Mesodermal cell (in vitro differentiated cells): ENCODE results near the gene ROGDI. TPM values are rescaled to one million over a fixed set of nuclear protein-coding genes. Genes with fewer than 3 reads are reported as not detected.

Experiments used
- H3K27ac ChIP-seq: 2 replicates; pipeline ENCODE4 v1.7.0; 2013; ENCODE audit warnings: mild to moderate bottlenecking, low read depth, low read length, moderate library complexity; ENCODE audit not compliant: severe bottlenecking
- H3K36me3 ChIP-seq: 2 replicates; pipeline ENCODE4 v1.7.1; 2013; ENCODE audit warnings: mild to moderate bottlenecking, low read length, moderate library complexity; ENCODE audit not compliant: control insufficient read depth, insufficient read depth
- H3K4me1 ChIP-seq: one replicate; pipeline ENCODE4 v1.7.1; 2013; ENCODE audit warnings: mild to moderate bottlenecking, low read length; ENCODE audit not compliant: insufficient read depth, control insufficient read depth, poor library complexity, severe bottlenecking
- H3K4me3 ChIP-seq: 2 replicates; pipeline ENCODE4 v1.7.0; 2013; ENCODE audit warnings: low read length, control low read depth, mild to moderate bottlenecking; ENCODE audit not compliant: insufficient read depth, poor library complexity, severe bottlenecking; ENCODE audit errors: extremely low read depth
- H3K9me3 ChIP-seq: 2 replicates; pipeline ENCODE4 v1.7.1; 2013; ENCODE audit warnings: mild to moderate bottlenecking, low read length, moderate library complexity; ENCODE audit not compliant: control insufficient read depth
- WGBS, 2 experiments: methylation state at CpG; one replicate each; pipeline ENCODE4 v1.1.5; 2013; ENCODE audit warnings: missing lambda C conversion rate in 2 of 2; ENCODE audit not compliant: insufficient coverage in 2 of 2; 5-methylcytosine and 5-hydroxymethylcytosine counted together
- polyA plus RNA-seq, 2 experiments: library from polyadenylated mRNA; stranded (reverse); fragments of 50-300 nt; gene quantifications; one replicate each; pipeline ENCODE4 v1.2.3, GENCODE V29; 2013

ROGDI gene
- 21.3 TPM for polyA plus RNA-seq (2013, experiment 1 of 2)
- 19.6 TPM for polyA plus RNA-seq (2013, experiment 2 of 2)

- Histone ChIP-seq H3K36me3 (peaks cover 35% of the 10 kb centered on the region), H3K27ac (peak within 1 kb of the TSS; percentile 81), H3K4me1 (peaks cover 23% of the 10 kb centered on the region), H3K4me3 (peak within 1 kb of the TSS; percentile 68), H3K9me3 (no peaks in the 10 kb centered on the region)
- WGBS, 2 experiments = 0% methylated on average over 36 to 62 of the region's 70 CpGs
These were observed at the start of gene ROGDI for GRCh38 chr16:4801962-4802658. ROGDI (minus strand) TSS chr16:4802633; CDS start chr16:4802571, 62 bp downstream.

GRCh38 chr16:4850211-4850610 is 47.8 kb upstream of the ROGDI start:
- H3K4me1 ChIP-seq = peaks cover 19% of the 10 kb centered on the region
- 40 to 82% methylated on average over 1 to 2 of the region's 3 CpGs for WGBS, 2 experiments
- no peak overlapping the region for H3K4me3 ChIP-seq
- peaks cover 27% of the 10 kb centered on the region for H3K36me3 ChIP-seq
- H3K9me3 ChIP-seq = no peaks in the 10 kb centered on the region
- H3K27ac ChIP-seq = no peak overlapping the region

- 1% methylated on average over 72 to 83 of the region's 83 CpGs for WGBS, 2 experiments
- Histone ChIP-seq H3K9me3 (no peaks in the 10 kb centered on the region), H3K4me1 (peaks cover 16% of the 10 kb centered on the region), H3K36me3 (peaks cover 29% of the 10 kb centered on the region), H3K4me3 (peak overlapping the region; percentile 91), H3K27ac (peak overlapping the region; percentile 91)
These were observed 45.5 kb upstream of the ROGDI start for GRCh38 chr16:4847774-4848587.

GRCh38 chr16:4846901-4847773 is 44.7 kb upstream of the ROGDI start, which contains the start of the genes GLYR1 and UBN1:
GLYR1 (minus strand) TSS chr16:4847288; CDS start chr16:4847265, 23 bp downstream.
UBN1 (plus strand) TSS chr16:4847481; CDS start chr16:4852918, 5,437 bp downstream.
- Histone ChIP-seq H3K4me3 (peak within 1 kb of the TSS; percentile 91), H3K27ac (peak within 1 kb of the TSS; percentile 91), H3K4me1 (peaks cover 11% of the 10 kb centered on the region), H3K36me3 (peaks cover 34% of the 10 kb centered on the region), H3K9me3 (no peaks in the 10 kb centered on the region)
- 0 to 1% methylated on average over 100 to 108 of the region's 126 CpGs for WGBS, 2 experiments

GRCh38 chr16:4846503-4846900 is 44.1 kb upstream of the ROGDI start:
- Histone ChIP-seq H3K36me3 (peaks cover 41% of the 10 kb centered on the region), H3K4me1 (peaks cover 11% of the 10 kb centered on the region), H3K4me3 (peak overlapping the region; percentile 91), H3K9me3 (no peaks in the 10 kb centered on the region), H3K27ac (peak overlapping the region; percentile 91)
- WGBS, 2 experiments = 1% methylated on average over 20 to 26 of the region's 27 CpGs

GRCh38 chr16:4840984-4841383 is 38.6 kb upstream of the ROGDI start:
- WGBS, 2 experiments = 77 to 80% methylated on average over 5 of the region's 5 CpGs
- Histone ChIP-seq H3K4me1 (no peaks in the 10 kb centered on the region), H3K4me3 (no peak overlapping the region), H3K9me3 (no peaks in the 10 kb centered on the region), H3K27ac (no peak overlapping the region), H3K36me3 (peaks cover 92% of the 10 kb centered on the region)

GRCh38 chr16:4839942-4840341 is 37.5 kb upstream of the ROGDI start:
- no peaks in the 10 kb centered on the region for H3K4me1 ChIP-seq
- no peak overlapping the region for H3K4me3 ChIP-seq
- H3K9me3 ChIP-seq = no peaks in the 10 kb centered on the region
- 94 to 97% methylated on average over 5 of the region's 5 CpGs for WGBS, 2 experiments
- peaks cover 95% of the 10 kb centered on the region for H3K36me3 ChIP-seq
- no peak overlapping the region for H3K27ac ChIP-seq

GRCh38 chr16:4837733-4838501 is 35.5 kb upstream of the ROGDI start:
- H3K4me3 ChIP-seq = no peak overlapping the region
- H3K36me3 ChIP-seq = peaks cover 95% of the 10 kb centered on the region
- no peaks in the 10 kb centered on the region for H3K9me3 ChIP-seq
- no peaks in the 10 kb centered on the region for H3K4me1 ChIP-seq
- 92 to 98% methylated on average over 5 to 8 of the region's 13 CpGs for WGBS, 2 experiments
- H3K27ac ChIP-seq = no peak overlapping the region

- Histone ChIP-seq H3K4me1 (no peaks in the 10 kb centered on the region), H3K9me3 (no peaks in the 10 kb centered on the region), H3K36me3 (peaks cover 95% of the 10 kb centered on the region), H3K4me3 (no peak overlapping the region), H3K27ac (no peak overlapping the region)
- WGBS, 2 experiments = 100% methylated on average over 1 to 2 of the region's 2 CpGs
These were observed 34.3 kb upstream of the ROGDI start for GRCh38 chr16:4836727-4837126.
